ENCODE measurements around the gene FFAR3. TPM values are rescaled to one million over a fixed set of nuclear protein-coding genes. Genes with fewer than 3 reads are reported as not detected.
A peak's percentile ranks its signal among the peaks of the same experiment; 100 is the strongest.

FFAR3 gene
- total and polyA plus RNA-seq, 9 of the 15 experiments (the other 6 are each of a cell fraction or from before 2014, with no cell fraction given): not detected

GRCh38 chr19:35309481-35310279, 48.6 kb upstream of the FFAR3 start (continued):
- TF ChIP-seq STAT6 (CRISPR knock-in tag; IDR thresholded peaks at IDR 0.05) (no peak), ARNT (IDR thresholded peaks at IDR 0.05) (no peak), AFF4 (CRISPR knock-in tag; IDR thresholded peaks at IDR 0.05) (no peak), ZNF311 (CRISPR knock-in tag; IDR thresholded peaks at IDR 0.05) (no peak), ILF3 (IDR thresholded peaks at IDR 0.05; ENCODE audit: borderline replicate concordance) (no peak), HNRNPUL1 (IDR thresholded peaks at IDR 0.05; ENCODE audit: low read length) (no peak), MAZ (CRISPR knock-in tag; conservative IDR thresholded peaks at IDR 0.05 in 1 of 2, IDR thresholded peaks at IDR 0.05 in 1 of 2) (peak; percentile 46 to 78; a peak in 3 of 4 replicates), TGIF2 (CRISPR knock-in tag; IDR thresholded peaks at IDR 0.05) (no peak), ETS1 (conservative IDR thresholded peaks at IDR 0.05; ENCODE audit: control insufficient read depth, low read depth, low read length) (no peak), ZBTB34 (CRISPR knock-in tag; IDR thresholded peaks at IDR 0.05) (no peak), ZNF644 (tag; IDR thresholded peaks at IDR 0.05; ENCODE audit: low read depth) (peak; percentile 51; the same call in 1 of the 2 replicates), BRF1 (IDR thresholded peaks at IDR 0.05; ENCODE audit: borderline replicate concordance, extremely low read depth, insufficient read length) (no peak), ZNF77 (CRISPR knock-in tag; IDR thresholded peaks at IDR 0.05) (0 out of 2 replicates have a peak, but pooled peaks have one; percentile 57), FUS (optimal IDR thresholded peaks at IDR 0.05; ENCODE audit: low read depth, low read length) (no peak), ZNF324 (CRISPR knock-in tag; IDR thresholded peaks at IDR 0.05) (no peak), GTF2B (IDR thresholded peaks at IDR 0.05; ENCODE audit: extremely low read depth, insufficient read length) (no peak)
